HG03378 (cell line): ENCODE measurements around the gene ATP2A1.
A peak's percentile ranks its signal among the peaks of the same experiment; 100 is the strongest.
"Not testable (repeated sequence)": the region's sequence is repeated elsewhere in the genome, so short reads cannot be mapped to it uniquely, and the experiment has no call there.

Source experiments
- ATAC-seq: cut with Tn5 transposase; IDR thresholded peaks from one replicate; pipeline ENCODE4 v1.9.1; 2021; ENCODE audit warnings: mild to moderate bottlenecking, moderate library complexity; ENCODE audit not compliant: unreplicated experiment

The ATP2A1 gene

GRCh38 chr16:28932339-28933141 is 54.3 kb downstream of the ATP2A1 start:
- no peak for ATAC-seq

- no peak for ATAC-seq
Observed at GRCh38 chr16:28933171-28933570, 54.9 kb downstream of the ATP2A1 start.

- ATAC-seq, result no peak
Observed at GRCh38 chr16:28935346-28935745, 57.1 kb downstream of the ATP2A1 start.

GRCh38 chr16:28935924-28936783 is 57.9 kb downstream of the ATP2A1 start:
- no peak for ATAC-seq

- no peak for ATAC-seq
Observed at GRCh38 chr16:28936784-28937155, 58.5 kb downstream of the ATP2A1 start.

GRCh38 chr16:28937222-28937876 is 59.1 kb downstream of the ATP2A1 start:
- ATAC-seq, result no peak

GRCh38 chr16:28938721-28939120 is 60.4 kb downstream of the ATP2A1 start:
- no peak for ATAC-seq

GRCh38 chr16:28939825-28940224 is 61.5 kb downstream of the ATP2A1 start:
- ATAC-seq, result not testable (repeated sequence)

- no peak for ATAC-seq
Observed at GRCh38 chr16:28943281-28943680, 65.0 kb downstream of the ATP2A1 start.

GRCh38 chr16:28946681-28947080 is 68.4 kb downstream of the ATP2A1 start:
- ATAC-seq, result no peak

- peak; percentile 94 for ATAC-seq
Observed at GRCh38 chr16:28950648-28951409, 72.5 kb downstream of the ATP2A1 start, which contains the start of gene NFATC2IP. NFATC2IP (plus strand) TSS chr16:28950937; CDS start chr16:28951012, 75 bp downstream.

- no peak for ATAC-seq
Observed at GRCh38 chr16:28951410-28951943, 73.2 kb downstream of the ATP2A1 start.
